Measurements from ENCODE around the gene C10orf90. TPM values are rescaled to one million over a fixed set of nuclear protein-coding genes. Genes with fewer than 3 reads are reported as not detected.

The C10orf90 gene
- total RNA-seq, 2 experiments from 2014 or later: not detected

GRCh38 chr10:126398924-126399323 is 271.6 kb downstream of the C10orf90 start:
- H3K4me3 Mint-ChIP-seq: no peak overlapping the region
- peaks cover 4% of the 10 kb centered on the region for H3K9me3 Mint-ChIP-seq
- H3K27ac Mint-ChIP-seq: no peak overlapping the region
- H3K27me3 Mint-ChIP-seq: no peaks in the 10 kb centered on the region
- ChIA-PET CTCF (no interaction called here), POLR2A (no interaction called here)
- no peak for DNase-seq
- intact Hi-C loops (cut with micrococcal nuclease): no loop called here
- H3K36me3 Mint-ChIP-seq: no peaks in the 10 kb centered on the region
- no peaks in the 10 kb centered on the region for H3K4me1 Mint-ChIP-seq (ENCODE audit: low read depth)

GRCh38 chr10:126398383-126398743 is 272.1 kb downstream of the C10orf90 start:
- no peak overlapping the region for H3K27ac Mint-ChIP-seq
- no peaks in the 10 kb centered on the region for H3K4me1 Mint-ChIP-seq (ENCODE audit: low read depth)
- H3K4me3 Mint-ChIP-seq: no peak overlapping the region
- H3K27me3 Mint-ChIP-seq: no peaks in the 10 kb centered on the region
- ChIA-PET POLR2A (no interaction called here), CTCF (no interaction called here)
- H3K9me3 Mint-ChIP-seq: peaks cover 7% of the 10 kb centered on the region
- no peak for DNase-seq
- intact Hi-C loops (cut with micrococcal nuclease): no loop called here
- no peaks in the 10 kb centered on the region for H3K36me3 Mint-ChIP-seq

- ChIA-PET CTCF (no interaction called here), POLR2A (no interaction called here)
- intact Hi-C loops (cut with micrococcal nuclease): no loop called here
- Mint-ChIP-seq H3K36me3 (no peaks in the 10 kb centered on the region), H3K27ac (no peak overlapping the region), H3K27me3 (no peaks in the 10 kb centered on the region), H3K9me3 (peaks cover 8% of the 10 kb centered on the region), H3K4me3 (no peak overlapping the region), H3K4me1 (ENCODE audit: low read depth) (no peaks in the 10 kb centered on the region)
- DNase-seq: no peak
These were observed 272.7 kb downstream of the C10orf90 start for GRCh38 chr10:126397640-126398382.

- Mint-ChIP-seq H3K4me3 (no peak overlapping the region), H3K4me1 (ENCODE audit: low read depth) (no peaks in the 10 kb centered on the region), H3K27ac (no peak overlapping the region), H3K36me3 (no peaks in the 10 kb centered on the region), H3K9me3 (peaks cover 8% of the 10 kb centered on the region), H3K27me3 (no peaks in the 10 kb centered on the region)
- intact Hi-C loops (cut with micrococcal nuclease): no loop called here
- ChIA-PET CTCF (no interaction called here), POLR2A (no interaction called here)
- no peak for DNase-seq
These were observed 273.3 kb downstream of the C10orf90 start for GRCh38 chr10:126397156-126397555.

GRCh38 chr10:126394948-126395347 is 275.5 kb downstream of the C10orf90 start:
- H3K4me3 Mint-ChIP-seq: no peak overlapping the region
- POLR2A ChIA-PET: no interaction called here
- no peaks in the 10 kb centered on the region for H3K4me1 Mint-ChIP-seq (ENCODE audit: low read depth)
- H3K9me3 Mint-ChIP-seq: peaks cover 8% of the 10 kb centered on the region
- H3K27me3 Mint-ChIP-seq: no peaks in the 10 kb centered on the region
- CTCF ChIA-PET: no interaction called here
- no peaks in the 10 kb centered on the region for H3K36me3 Mint-ChIP-seq
- intact Hi-C loops (cut with micrococcal nuclease): no loop called here
- no peak overlapping the region for H3K27ac Mint-ChIP-seq
- no peak for DNase-seq

GRCh38 chr10:126393076-126393475 is 277.4 kb downstream of the C10orf90 start:
- Mint-ChIP-seq H3K36me3 (no peaks in the 10 kb centered on the region), H3K4me1 (ENCODE audit: low read depth) (no peaks in the 10 kb centered on the region), H3K4me3 (no peak overlapping the region), H3K27ac (no peak overlapping the region), H3K9me3 (peaks cover 8% of the 10 kb centered on the region), H3K27me3 (peaks cover 8% of the 10 kb centered on the region)
- POLR2A ChIA-PET: no interaction called here
- intact Hi-C loops (cut with micrococcal nuclease): no loop called here
- DNase-seq: no peak
- CTCF ChIA-PET: no interaction called here

- no peaks in the 10 kb centered on the region for H3K4me1 Mint-ChIP-seq (ENCODE audit: low read depth)
- no peak for DNase-seq
- ChIA-PET CTCF (no interaction called here), POLR2A (no interaction called here)
- H3K4me3 Mint-ChIP-seq: no peak overlapping the region
- H3K36me3 Mint-ChIP-seq: no peaks in the 10 kb centered on the region
- peaks cover 8% of the 10 kb centered on the region for H3K9me3 Mint-ChIP-seq
- no peak overlapping the region for H3K27ac Mint-ChIP-seq
- intact Hi-C loops (cut with micrococcal nuclease): no loop called here
- peaks cover 8% of the 10 kb centered on the region for H3K27me3 Mint-ChIP-seq
These were observed 278.0 kb downstream of the C10orf90 start for GRCh38 chr10:126392469-126392868.

- H3K4me1 Mint-ChIP-seq (ENCODE audit: low read depth): peaks cover 2% of the 10 kb centered on the region
- peaks cover 11% of the 10 kb centered on the region for H3K27me3 Mint-ChIP-seq
- no peak overlapping the region for H3K4me3 Mint-ChIP-seq
- peaks cover 2% of the 10 kb centered on the region for H3K36me3 Mint-ChIP-seq
- POLR2A ChIA-PET: no interaction called here
- intact Hi-C loops (cut with micrococcal nuclease): no loop called here
- H3K27ac Mint-ChIP-seq: no peak overlapping the region
- H3K9me3 Mint-ChIP-seq: peaks cover 8% of the 10 kb centered on the region
- CTCF ChIA-PET: no interaction called here
- no peak for DNase-seq
These were observed 278.4 kb downstream of the C10orf90 start for GRCh38 chr10:126392068-126392467.

GRCh38 chr10:126391192-126391885 is 279.2 kb downstream of the C10orf90 start:
- intact Hi-C loops (cut with micrococcal nuclease): no loop called here
- Mint-ChIP-seq H3K9me3 (peaks cover 4% of the 10 kb centered on the region), H3K27me3 (peaks cover 18% of the 10 kb centered on the region), H3K27ac (no peak overlapping the region), H3K4me3 (no peak overlapping the region), H3K36me3 (peaks cover 5% of the 10 kb centered on the region), H3K4me1 (ENCODE audit: low read depth) (peaks cover 5% of the 10 kb centered on the region)
- ChIA-PET POLR2A (no interaction called here), CTCF (interaction anchor here (0.6 kb wide), 1 partner anchor 12 kb away, joined by 3 read pairs; no protein-coding TSS in a partner anchor)
- no peak for DNase-seq

GRCh38 chr10:126390324-126390723 is 280.2 kb downstream of the C10orf90 start:
- Mint-ChIP-seq H3K4me1 (ENCODE audit: low read depth) (peaks cover 5% of the 10 kb centered on the region), H3K9me3 (peaks cover 4% of the 10 kb centered on the region), H3K27me3 (peaks cover 29% of the 10 kb centered on the region), H3K36me3 (peaks cover 5% of the 10 kb centered on the region), H3K4me3 (no peak overlapping the region), H3K27ac (no peak overlapping the region)
- CTCF ChIA-PET: no interaction called here
- DNase-seq: no peak
- POLR2A ChIA-PET: no interaction called here
- intact Hi-C loops (cut with micrococcal nuclease): no loop called here

- Mint-ChIP-seq H3K4me3 (peak within 1 kb of the TSS; percentile 39), H3K27me3 (peaks cover 29% of the 10 kb centered on the region), H3K4me1 (ENCODE audit: low read depth) (peaks cover 5% of the 10 kb centered on the region), H3K27ac (peak within 1 kb of the TSS; percentile 42), H3K36me3 (peaks cover 5% of the 10 kb centered on the region), H3K9me3 (no peaks in the 10 kb centered on the region)
- intact Hi-C loops (cut with micrococcal nuclease): loop anchor here (2.0 to 5.0 kb wide), 2 partner anchors 405 to 521 kb away; no protein-coding TSS in a partner anchor
- DNase-seq: no peak
- CTCF ChIA-PET: no interaction called here
- POLR2A ChIA-PET: no interaction called here
These were observed 282.3 kb downstream of the C10orf90 start, which contains the start of gene ADAM12 for GRCh38 chr10:126387931-126388911. ADAM12 (minus strand) TSS chr10:126388477; CDS start chr10:126388145, 332 bp downstream.
